ENCODE results near the gene ETV3. TPM values are rescaled to one million over a fixed set of nuclear protein-coding genes. Genes with fewer than 3 reads are reported as not detected.

ETV3 gene
- total RNA-seq, 1 experiment from 2014 or later, result 22.2 TPM

- ChIA-PET CTCF (interaction anchor here (0.7 to 4.3 kb wide), 2 partner anchors 15 to 64 kb away, joined by 9 to 85 read pairs; no protein-coding TSS in a partner anchor), POLR2A (no interaction called here)
- TF ChIP-seq TCF7L2 (IDR thresholded peaks at IDR 0.05; ENCODE audit: low read depth, low read length) (no peak), CTCF (IDR thresholded peaks at IDR 0.05) (no peak), SIN3A (IDR thresholded peaks at IDR 0.05; ENCODE audit: borderline replicate concordance, insufficient read depth, low read depth, low read length) (no peak), REST (IDR thresholded peaks at IDR 0.05; ENCODE audit: insufficient read depth in 1 of 2, low read depth in 2 of 2, low read length in 1 of 2) (no peak), POLR2AphosphoS5 (IDR thresholded peaks at IDR 0.05; ENCODE audit: low read depth, low read length) (no peak)
- no peaks in the 10 kb centered on the region; the same call in none of the 2 replicates for H3K4me1 ChIP-seq (ENCODE audit: control insufficient read depth, insufficient read depth, low read length)
- peaks cover 9% of the 10 kb centered on the region; the same call in 1 of the 2 replicates for H3K27me3 ChIP-seq (ENCODE audit: control insufficient read depth, insufficient read depth, low read length)
- BruUV-seq (replicated peaks), result no TSS peak
- ATAC-seq, result no peak
- DNase-seq (ENCODE audit: low read depth, low spot score), result no peak
- no peaks in the 10 kb centered on the region for H3K9me3 ChIP-seq (ENCODE audit: control insufficient read depth, insufficient read depth, low read depth, low read length)
- in situ Hi-C loops (cut with HindIII; ENCODE audit: low pct_unique_long_range_greater_than_20kb, low sequenced_read_pairs), result no loop called here
- H3K27ac ChIP-seq (ENCODE audit: low read length), result no peak overlapping the region
- intact Hi-C loops (cut with micrococcal nuclease; ENCODE audit: unreplicated experiment), result no loop called here
- no peaks in the 10 kb centered on the region for H3K36me3 ChIP-seq (ENCODE audit: control insufficient read depth, insufficient read depth, low read length)
- H3K4me3 ChIP-seq (ENCODE audit: low read depth in 2 of 2, low read length in 2 of 2), result no peak overlapping the region
These were observed 16.1 kb upstream of the ETV3 start for GRCh38 chr1:157154291-157154690.

- no peak for ATAC-seq
- BruUV-seq (replicated peaks), result no TSS peak
- intact Hi-C loops (cut with micrococcal nuclease; ENCODE audit: unreplicated experiment), result no loop called here
- DNase-seq (ENCODE audit: low read depth, low spot score), result no peak
- no peak for TF ChIP-seq REST (IDR thresholded peaks at IDR 0.05; ENCODE audit: insufficient read depth in 1 of 2, low read depth in 2 of 2, low read length in 1 of 2)
- no peak for TF ChIP-seq CTCF (IDR thresholded peaks at IDR 0.05)
- TF ChIP-seq TCF7L2 (IDR thresholded peaks at IDR 0.05; ENCODE audit: low read depth, low read length), result no peak
- no peak for TF ChIP-seq SIN3A (IDR thresholded peaks at IDR 0.05; ENCODE audit: borderline replicate concordance, insufficient read depth, low read depth, low read length)
- TF ChIP-seq POLR2AphosphoS5 (IDR thresholded peaks at IDR 0.05; ENCODE audit: low read depth, low read length), result no peak
- in situ Hi-C loops (cut with HindIII; ENCODE audit: low pct_unique_long_range_greater_than_20kb, low sequenced_read_pairs), result no loop called here
- H3K27ac ChIP-seq (ENCODE audit: low read length), result no peak overlapping the region
- CTCF ChIA-PET, result interaction anchor here (4.3 kb wide), 1 partner anchor 64 kb away, joined by 85 read pairs; no protein-coding TSS in a partner anchor
- no peaks in the 10 kb centered on the region; the same call in none of the 2 replicates for H3K4me1 ChIP-seq (ENCODE audit: control insufficient read depth, insufficient read depth, low read length)
- POLR2A ChIA-PET, result no interaction called here
- H3K27me3 ChIP-seq (ENCODE audit: control insufficient read depth, insufficient read depth, low read length), result peaks cover 9% of the 10 kb centered on the region; the same call in 1 of the 2 replicates
- no peaks in the 10 kb centered on the region for H3K36me3 ChIP-seq (ENCODE audit: control insufficient read depth, insufficient read depth, low read length)
- no peak overlapping the region for H3K4me3 ChIP-seq (ENCODE audit: low read depth in 2 of 2, low read length in 2 of 2)
- no peaks in the 10 kb centered on the region for H3K9me3 ChIP-seq (ENCODE audit: control insufficient read depth, insufficient read depth, low read depth, low read length)
These were observed 15.6 kb upstream of the ETV3 start for GRCh38 chr1:157153746-157154145.

All from Panc1 (cell line).